SK-N-SH (cell line): ENCODE results near the gene CNTFR.

Experiments used
- CTCF ChIP-seq: fragments of 200-600 bp; sonication (generic); IDR thresholded peaks from 2 replicates; pipeline ENCODE4 v1.6.1; 2017; ENCODE audit warnings: antibody characterized with exemption, mild to moderate bottlenecking, moderate library complexity
- FOXJ3 ChIP-seq: sonication (generic); formaldehyde crosslinking; IDR thresholded peaks from 2 replicates; pipeline ENCODE4 v1.5.1; 2020; ENCODE audit warnings: mild to moderate bottlenecking, missing genetic modification reagents
- MAX ChIP-seq: IDR thresholded peaks from 2 replicates; pipeline ENCODE4 v1.4.0; 2012; ENCODE audit warnings: low read depth
- POLR2AphosphoS5 ChIP-seq: IDR thresholded peaks from 2 replicates; pipeline ENCODE4 v1.6.1; 2012; ENCODE audit warnings: low read depth, low read length
- SIN3A ChIP-seq: IDR thresholded peaks from 2 replicates; pipeline ENCODE4 v1.6.1; 2012; ENCODE audit warnings: low read depth, mild to moderate bottlenecking, low read length, moderate library complexity, borderline replicate concordance
- SMC3 ChIP-seq: IDR thresholded peaks from 2 replicates; pipeline ENCODE4 v1.6.1; 2012; ENCODE audit warnings: low read depth, low read length, improper control_type of control experiment
- TAF1 ChIP-seq: IDR thresholded peaks from 2 replicates; pipeline ENCODE4 v1.6.1; 2012; ENCODE audit warnings: low read depth, mild to moderate bottlenecking, low read length, moderate library complexity, borderline replicate concordance
- TEAD4 ChIP-seq: IDR thresholded peaks from 2 replicates; pipeline ENCODE4 v1.4.0; 2012; ENCODE audit warnings: mild to moderate bottlenecking, borderline replicate concordance; ENCODE audit not compliant: insufficient read depth
- USF1 ChIP-seq: IDR thresholded peaks from 2 replicates; pipeline ENCODE4 v1.4.0; 2012; ENCODE audit warnings: low read depth, borderline replicate concordance
- YY1 ChIP-seq: IDR thresholded peaks from 2 replicates; pipeline ENCODE4 v1.4.0; 2012; ENCODE audit warnings: low read depth, mild to moderate bottlenecking

- no peak for TF ChIP-seq TEAD4
- TF ChIP-seq MAX = no peak
- no peak for TF ChIP-seq USF1
- TF ChIP-seq SMC3 = no peak
- TF ChIP-seq YY1 = no peak
- no peak for TF ChIP-seq FOXJ3 (CRISPR knock-in tag)
- no peak for TF ChIP-seq CTCF
- no peak for TF ChIP-seq SIN3A
- no peak for TF ChIP-seq POLR2AphosphoS5
- no peak for TF ChIP-seq TAF1
Observed at GRCh38 chr9:34573599-34574325, 15.8 kb downstream of the CNTFR start.
